Kidney (tissue), 14 donors: ENCODE measurements around the gene TINAGL1. TPM values are rescaled to one million over a fixed set of nuclear protein-coding genes. Genes with fewer than 3 reads are reported as not detected.

Experiments used
- DNase-seq, 5 donors: peaks; one replicate each; pipeline ENCODE4 v3.0.0-alpha.2; 2013 to 2020
- FAIRE-seq: peaks from 2 replicates; lab custom pipeline; 2012; peaks lifted over from hg19 to GRCh38; lab: Jason Lieb, UNC
- H3K27ac ChIP-seq, 2 donors: one replicate each; pipeline ENCODE4 v1.7.0; 2013; ENCODE audit warnings: low read depth in 2 of 2, low read length in 2 of 2, inconsistent platforms in 1 of 2
- H3K27me3 ChIP-seq: one replicate; pipeline ENCODE4 v1.7.1; 2013; ENCODE audit warnings: low read length, inconsistent platforms; ENCODE audit not compliant: control insufficient read depth, insufficient read depth
- H3K36me3 ChIP-seq, 3 donors: one replicate each; pipeline versions ENCODE4 v1.7.0 to v1.7.1; 2013; ENCODE audit warnings: low read length in 3 of 3, control low read depth in 1 of 3, inconsistent platforms in 1 of 3; ENCODE audit not compliant: insufficient read depth in 3 of 3, control insufficient read depth in 2 of 3
- H3K4me1 ChIP-seq, 3 donors: one replicate each; pipeline versions ENCODE4 v1.7.0 to v1.7.1; 2013; ENCODE audit warnings: low read length in 3 of 3, inconsistent platforms in 1 of 3, low read depth in 1 of 3; ENCODE audit not compliant: control insufficient read depth in 2 of 3, insufficient read depth in 2 of 3
- H3K4me3 ChIP-seq, 3 donors: one replicate each; pipeline versions ENCODE4 v1.7.0 to v1.8.1; 2013; ENCODE audit warnings: low read length in 3 of 3, control low read depth in 1 of 3, inconsistent platforms in 1 of 3
- H3K9ac ChIP-seq, 3 donors: one replicate each; pipeline versions ENCODE4 v1.7.0 to v1.7.1; 2013; ENCODE audit warnings: low read length in 3 of 3, control low read depth in 1 of 3, inconsistent platforms in 1 of 3
- H3K9me3 ChIP-seq, 3 donors: one replicate each; pipeline versions ENCODE4 v1.7.0 to v1.7.1; 2013; ENCODE audit warnings: low read length in 3 of 3, control low read depth in 1 of 3, inconsistent platforms in 1 of 3; ENCODE audit not compliant: control insufficient read depth in 2 of 3, insufficient read depth in 1 of 3
- CTCF ChIP-seq: IDR thresholded peaks from 3 replicates; pipeline ENCODE4 v1.5.1; 2012; ENCODE audit warnings: mild to moderate bottlenecking, moderate library complexity, borderline replicate concordance; ENCODE audit not compliant: insufficient read depth; ENCODE audit errors: extremely low read depth
- intact Hi-C: fragments of 100-400 bp; cut with DNase I; formaldehyde crosslinking; loops from one replicate; pipeline ENCODE4 v1.11.1; 2022
- polyA plus RNA-seq: library from polyadenylated mRNA; stranded (reverse); fragments of 350-450 nt; fragmentation: Illumina TruSeq; extraction: RNeasy Lipid Tissue Mini Kit (QIAGEN cat#74804); gene quantifications from one replicate; pipeline ENCODE4 v1.2.3, GENCODE V29; 2014; ENCODE audit warnings: low read depth, low replicate concordance; ENCODE audit not compliant: insufficient read depth
- total RNA-seq: library from RNA; stranded (reverse); fragmentation: NEBNext Ultra II Directional; extraction: Animal tissue kit (Norgen Biotek cat#: 25700); gene quantifications from one replicate; pipeline ENCODE4 v1.2.1, GENCODE V29; 2021
- donor health status: control.
- donor health status: control.
- donor health status: control.
- donor health status: control.
- donor health status: control.
- donor health status: DM: yes; HTN: yes; CAD: no.
- donor health status: Normal renal cell carcinoma (clear cell type).

Gene TINAGL1
- total and polyA plus RNA-seq, 2 donors from 2014 or later: 171 to 246 TPM

DNA sequence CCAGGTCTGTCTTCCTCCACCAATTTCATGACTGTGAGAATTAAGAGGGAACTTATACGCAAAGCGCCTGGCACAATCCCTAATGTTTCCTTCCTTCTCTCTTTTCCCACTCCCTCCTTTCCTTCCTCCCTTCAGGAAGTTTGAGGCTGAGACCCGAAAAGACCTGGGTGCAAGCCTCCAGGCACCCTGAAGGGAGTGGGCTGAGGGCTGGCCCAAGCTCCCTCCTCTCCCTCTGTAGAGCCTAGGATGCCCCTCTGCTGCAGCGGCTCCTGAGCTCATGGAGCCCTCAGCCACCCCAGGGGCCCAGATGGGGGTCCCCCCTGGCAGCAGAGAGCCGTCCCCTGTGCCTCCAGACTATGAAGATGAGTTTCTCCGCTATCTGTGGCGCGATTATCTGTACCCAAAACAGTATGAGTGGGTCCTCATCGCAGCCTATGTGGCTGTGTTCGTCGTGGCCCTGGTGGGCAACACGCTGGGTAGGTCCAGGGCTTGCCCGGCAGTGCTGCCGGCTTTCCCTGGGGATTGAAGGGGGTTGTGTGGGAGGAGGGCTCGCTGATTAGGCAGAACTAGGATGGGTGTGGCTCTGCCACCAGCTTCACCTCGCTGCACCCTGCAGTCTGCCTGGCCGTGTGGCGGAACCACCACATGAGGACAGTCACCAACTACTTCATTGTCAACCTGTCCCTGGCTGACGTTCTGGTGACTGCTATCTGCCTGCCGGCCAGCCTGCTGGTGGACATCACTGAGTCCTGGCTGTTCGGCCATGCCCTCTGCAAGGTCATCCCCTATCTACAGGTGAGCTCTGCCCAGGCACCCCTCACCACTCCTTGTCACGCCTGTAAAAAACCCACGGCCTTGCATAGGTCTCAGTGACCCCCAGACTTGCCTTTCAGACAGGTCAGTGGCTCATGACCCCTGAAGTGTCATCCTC lies 42.9 kb downstream of the TINAGL1 start:
- TF ChIP-seq CTCF: no peak

GRCh38 chr1:31620631-31621497 lies 44.5 kb downstream of the TINAGL1 start:
- no peak overlapping the region for H3K4me3 ChIP-seq
- H3K27me3 ChIP-seq: peaks cover 3% of the 10 kb centered on the region
- H3K4me1 ChIP-seq: peaks cover 0 to 3% (median 0%) of the 10 kb centered on the region in 3 donors
- no peak for DNase-seq
- intact Hi-C loops: no loop called here
- TF ChIP-seq CTCF: no peak
- H3K9ac ChIP-seq: no peak overlapping the region
- H3K36me3 ChIP-seq: no peaks in the 10 kb centered on the region
- H3K27ac ChIP-seq: no peak overlapping the region
- FAIRE-seq: no peak
- H3K9me3 ChIP-seq: no peaks in the 10 kb centered on the region

More for the DNA sequence above, 42.9 kb downstream of the TINAGL1 start:
- H3K9me3 ChIP-seq: no peaks in the 10 kb centered on the region
- FAIRE-seq: no peak
- H3K27me3 ChIP-seq: peaks cover 3% of the 10 kb centered on the region
- H3K36me3 ChIP-seq: no peaks in the 10 kb centered on the region
- H3K27ac ChIP-seq: no peak overlapping the region
- intact Hi-C loops: no loop called here
- DNase-seq: no peak
- H3K4me3 ChIP-seq: no peak overlapping the region
- H3K9ac ChIP-seq: no peak overlapping the region
- peaks cover 0 to 4% (median 0%) of the 10 kb centered on the region in 3 donors for H3K4me1 ChIP-seq

DNA sequence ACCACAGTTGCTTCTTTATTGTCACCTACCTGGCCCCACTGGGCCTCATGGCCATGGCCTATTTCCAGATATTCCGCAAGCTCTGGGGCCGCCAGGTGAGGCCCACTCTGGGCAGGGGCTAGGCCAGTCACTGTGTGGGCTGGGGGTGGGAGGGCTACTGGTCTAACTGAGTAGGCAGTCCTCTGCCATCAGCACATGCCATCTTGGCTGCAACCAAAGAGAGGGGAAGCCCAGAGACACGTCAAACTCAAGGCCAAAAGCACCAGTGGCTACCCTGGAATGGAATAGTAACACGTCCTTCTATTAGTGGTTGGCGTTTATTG lies 45.1 kb downstream of the TINAGL1 start:
- H3K9ac ChIP-seq: no peak overlapping the region
- no peak overlapping the region for H3K27ac ChIP-seq
- H3K9me3 ChIP-seq: no peaks in the 10 kb centered on the region
- no peak overlapping the region for H3K4me3 ChIP-seq
- DNase-seq: no peak
- H3K27me3 ChIP-seq: no peaks in the 10 kb centered on the region
- no peaks in the 10 kb centered on the region for H3K36me3 ChIP-seq
- no peak for FAIRE-seq
- TF ChIP-seq CTCF: no peak
- peaks cover 0 to 4% (median 0%) of the 10 kb centered on the region in 3 donors for H3K4me1 ChIP-seq
- intact Hi-C loops: no loop called here
